ENCODE results near the gene ADGRF3. TPM values are rescaled to one million over a fixed set of nuclear protein-coding genes. Genes with fewer than 3 reads are reported as not detected.

Gene ADGRF3
- total RNA-seq, 1 experiment from 2014 or later, result 0.09 TPM

- H4K8ac ChIP-seq (replicated peaks; ENCODE audit: insufficient read length, low read depth, low read length), result no peak overlapping the region
- H2BK20ac ChIP-seq (ENCODE audit: low read depth, low read length, poor library complexity, severe bottlenecking), result no peak overlapping the region
- H4K5ac ChIP-seq (ENCODE audit: insufficient read length, low read depth, low read length), result no peak overlapping the region
- H3K56ac ChIP-seq (ENCODE audit: insufficient read length, low read depth, low read length), result no peak overlapping the region
- Mint-ChIP-seq H3K4me1 (peaks cover 14 to 19% of the 10 kb centered on the region in 2 experiments), H3K27ac (no peak overlapping the region), H3K4me3 (no peak overlapping the region), H3K27me3 (ENCODE audit: low read depth) (no peaks in the 10 kb centered on the region), H3K9me3 (no peaks in the 10 kb centered on the region), H3K36me3 (ENCODE audit: insufficient read depth in 1 of 3, low read depth in 3 of 3) (no peaks in the 10 kb centered on the region)
- no peak overlapping the region for H3K4me2 ChIP-seq (ENCODE audit: insufficient read depth, insufficient read length, low read length)
- no peaks in the 10 kb centered on the region for H3K9me3 ChIP-seq (ENCODE audit: control insufficient read depth, low read depth, low read length)
- H3T11ph ChIP-seq (ENCODE audit: low read length), result no peak overlapping the region
- no peak overlapping the region for H3K23ac ChIP-seq (ENCODE audit: insufficient read length, low read depth, low read length)
- no peak overlapping the region for H2BK15ac ChIP-seq (ENCODE audit: low read depth, low read length)
- H3K79me1 ChIP-seq (ENCODE audit: insufficient read depth, low read depth, low read length, poor library complexity, severe bottlenecking), result no peaks in the 10 kb centered on the region
- H2BK120ac ChIP-seq (ENCODE audit: low read depth, low read length, poor library complexity, severe bottlenecking), result no peak overlapping the region
- no peak overlapping the region for H3K4ac ChIP-seq (ENCODE audit: low read depth, low read length)
- no peak overlapping the region for H2AFZ ChIP-seq (ENCODE audit: low read length)
- H4K91ac ChIP-seq (ENCODE audit: insufficient read length, low read depth, low read length), result no peak overlapping the region
- no peak overlapping the region for H2BK12ac ChIP-seq (ENCODE audit: insufficient read length, low read depth, low read length)
- H4K20me1 ChIP-seq (ENCODE audit: control insufficient read depth, insufficient read depth, insufficient read length), result no peaks in the 10 kb centered on the region
- no peaks in the 10 kb centered on the region for H3K27me3 ChIP-seq (ENCODE audit: insufficient read depth, low read length)
- no peak overlapping the region for H2BK5ac ChIP-seq (ENCODE audit: insufficient read length, low read length)
- no peaks in the 10 kb centered on the region; the same call in 1 of the 2 replicates for H3K4me1 ChIP-seq (ENCODE audit: insufficient read depth, low read length)
- WGBS (ENCODE audit: extremely low coverage, insufficient read length, low lambda C conversion rate), result no CpG with 5 or more reads among the region's 3 CpGs
- no peak overlapping the region for H2AK5ac ChIP-seq (ENCODE audit: insufficient read length, low read length)
- no peaks in the 10 kb centered on the region for H3K23me2 ChIP-seq (ENCODE audit: insufficient read length, low read depth, low read length, poor library complexity, severe bottlenecking)
- no peaks in the 10 kb centered on the region for H3K79me2 ChIP-seq (ENCODE audit: insufficient read depth, low read length)
- TF ChIP-seq, protein P1, sequence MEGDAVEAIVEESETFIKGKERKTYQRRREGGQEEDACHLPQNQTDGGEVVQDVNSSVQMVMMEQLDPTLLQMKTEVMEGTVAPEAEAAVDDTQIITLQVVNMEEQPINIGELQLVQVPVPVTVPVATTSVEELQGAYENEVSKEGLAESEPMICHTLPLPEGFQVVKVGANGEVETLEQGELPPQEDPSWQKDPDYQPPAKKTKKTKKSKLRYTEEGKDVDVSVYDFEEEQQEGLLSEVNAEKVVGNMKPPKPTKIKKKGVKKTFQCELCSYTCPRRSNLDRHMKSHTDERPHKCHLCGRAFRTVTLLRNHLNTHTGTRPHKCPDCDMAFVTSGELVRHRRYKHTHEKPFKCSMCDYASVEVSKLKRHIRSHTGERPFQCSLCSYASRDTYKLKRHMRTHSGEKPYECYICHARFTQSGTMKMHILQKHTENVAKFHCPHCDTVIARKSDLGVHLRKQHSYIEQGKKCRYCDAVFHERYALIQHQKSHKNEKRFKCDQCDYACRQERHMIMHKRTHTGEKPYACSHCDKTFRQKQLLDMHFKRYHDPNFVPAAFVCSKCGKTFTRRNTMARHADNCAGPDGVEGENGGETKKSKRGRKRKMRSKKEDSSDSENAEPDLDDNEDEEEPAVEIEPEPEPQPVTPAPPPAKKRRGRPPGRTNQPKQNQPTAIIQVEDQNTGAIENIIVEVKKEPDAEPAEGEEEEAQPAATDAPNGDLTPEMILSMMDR (conservative IDR thresholded peaks at IDR 0.05), result no peak
- no peak overlapping the region for H3K9ac ChIP-seq (ENCODE audit: extremely low read depth, insufficient read length, low read length)
- DNase-seq, result no peak
- no peak overlapping the region for H3K27ac ChIP-seq (ENCODE audit: insufficient read length, low read depth, low read length)
- no peak overlapping the region for H3K14ac ChIP-seq (ENCODE audit: insufficient read depth, low read length)
- no peak overlapping the region for H3K18ac ChIP-seq (ENCODE audit: insufficient read length, low read depth, low read length)
Measured at GRCh38 chr2:26335231-26335630, 11.4 kb downstream of the ADGRF3 start.

All from H9 (cell line).